Activated T-cell treated with anti-CD3 and anti-CD28 coated beads for 4 hours (primary cell): ENCODE data around the gene ZNF282.
A peak's percentile ranks its signal among the peaks of the same experiment; 100 is the strongest.

Source experiments
- DNase-seq: peaks from one replicate; pipeline ENCODE4 v3.0.0-alpha.2; 2020

The ZNF282 gene

DNA sequence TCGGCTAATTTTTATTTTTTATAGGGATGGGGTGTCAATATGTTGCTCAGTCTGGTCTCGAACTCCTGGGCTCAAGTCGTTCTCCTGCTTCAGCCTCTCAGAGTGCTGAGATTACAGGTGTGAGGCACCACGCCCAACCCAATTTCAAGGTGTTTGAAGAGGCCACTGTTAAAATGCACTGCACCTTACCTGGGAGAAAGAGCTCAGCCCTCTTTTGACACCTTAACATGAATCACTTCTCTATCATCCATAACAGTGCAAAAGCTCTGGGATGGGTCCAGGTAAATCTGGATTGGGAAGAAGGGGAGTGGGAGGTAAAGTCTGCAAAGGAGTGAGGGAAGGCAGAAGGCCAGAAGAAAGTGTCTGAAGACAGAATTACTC is 557 bp upstream of the ZNF282 start:
- no peak for DNase-seq

DNA sequence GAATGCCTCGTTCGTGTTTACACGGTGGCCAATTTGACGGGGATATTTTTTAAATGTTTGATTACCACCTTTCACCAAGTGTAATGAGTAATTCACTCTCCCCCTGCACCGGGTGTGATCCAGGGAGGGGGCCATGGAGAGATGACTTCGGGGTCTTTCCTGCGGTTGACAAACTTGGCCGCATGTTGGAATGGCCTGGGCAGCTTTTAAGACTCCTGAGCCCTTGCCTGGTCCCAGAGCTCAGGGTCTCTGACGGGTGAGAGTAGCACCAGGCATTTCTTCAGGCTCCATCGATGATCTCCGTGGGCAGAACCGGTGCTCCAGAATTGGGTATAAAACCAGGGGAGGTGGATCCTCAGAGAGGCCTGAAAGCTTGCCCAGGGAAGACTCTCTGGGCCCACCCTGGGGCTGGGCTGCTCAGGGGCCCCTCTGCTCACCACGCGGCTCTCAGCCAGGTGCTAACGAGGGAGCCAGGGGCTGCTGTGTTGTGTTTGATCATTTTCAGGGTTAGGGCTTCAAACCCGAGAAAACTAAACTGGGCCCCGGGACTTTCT is 882 bp downstream of the ZNF282 start:
- no peak for DNase-seq

DNA sequence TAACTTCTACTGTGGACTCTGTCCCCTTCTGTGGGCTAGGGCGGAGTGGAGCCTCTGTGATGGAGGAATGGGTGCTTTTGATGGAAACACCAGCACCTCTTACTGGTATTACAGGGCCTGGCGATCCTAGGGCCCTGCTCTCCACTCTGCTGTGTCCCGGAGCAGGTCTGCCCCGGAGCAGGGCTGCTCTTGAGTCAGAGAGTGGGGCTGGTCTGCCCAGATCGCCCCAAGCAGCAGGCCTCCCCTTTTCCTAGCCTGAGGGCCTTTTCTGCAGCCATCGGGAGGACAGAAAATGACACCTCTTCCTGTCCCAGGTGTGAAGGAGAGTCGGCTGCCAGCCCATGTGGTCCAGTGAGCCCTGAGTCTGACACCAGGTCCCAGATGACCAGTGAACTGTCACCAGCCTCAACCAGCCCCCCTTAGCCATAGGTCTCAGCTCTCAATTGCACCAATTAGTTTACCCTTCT is 1.4 kb downstream of the ZNF282 start:
- DNase-seq = no peak

DNA sequence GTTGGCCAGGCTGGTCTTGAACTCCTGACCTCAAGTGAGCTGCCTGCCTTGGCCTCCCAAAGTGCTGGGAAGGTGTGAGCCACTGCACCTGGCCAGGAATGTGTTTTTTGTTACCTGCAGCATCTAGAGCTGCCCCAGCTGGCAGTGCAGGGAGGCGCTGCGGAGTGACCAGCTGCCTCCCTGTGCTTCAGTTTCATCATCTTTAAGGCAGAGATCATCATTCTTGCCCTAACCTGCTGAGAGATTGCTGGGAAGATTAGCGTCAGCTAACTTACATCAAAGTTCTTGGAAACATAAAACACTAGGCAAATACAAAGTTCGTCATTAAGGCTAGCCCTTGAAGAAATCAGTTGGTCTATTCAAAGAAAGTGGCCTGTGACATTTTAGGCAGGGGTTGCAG is 2.3 kb downstream of the ZNF282 start:
- no peak for DNase-seq

DNA sequence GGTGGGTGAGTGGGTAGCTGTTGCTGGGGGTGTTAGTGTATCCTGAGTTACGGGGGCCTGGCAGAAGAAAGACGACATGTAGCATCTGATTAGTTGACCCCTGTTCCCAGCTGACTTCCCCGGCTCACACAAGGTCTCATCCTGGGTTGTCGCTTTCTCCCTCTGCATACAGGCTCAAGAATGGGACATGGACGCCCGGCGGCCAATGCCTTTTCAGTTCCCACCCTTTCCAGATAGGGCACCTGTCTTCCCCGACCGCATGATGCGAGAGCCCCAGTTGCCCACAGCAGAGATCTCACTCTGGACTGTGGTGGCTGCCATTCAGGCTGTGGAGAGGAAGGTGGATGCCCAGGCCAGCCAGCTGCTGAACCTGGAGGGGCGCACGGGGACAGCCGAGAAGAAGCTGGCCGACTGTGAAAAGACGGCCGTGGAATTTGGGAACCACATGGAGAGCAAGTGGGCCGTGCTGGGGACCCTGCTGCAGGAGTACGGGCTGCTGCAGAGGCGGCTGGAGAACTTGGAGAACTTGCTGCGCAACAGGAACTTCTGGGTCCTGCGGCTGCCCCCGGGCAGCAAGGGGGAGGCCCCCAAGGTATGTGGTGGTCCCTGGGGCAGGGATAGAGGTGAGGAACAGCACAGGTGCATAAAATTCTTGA is 2.9 kb downstream of the ZNF282 start:
- DNase-seq = no peak

DNA sequence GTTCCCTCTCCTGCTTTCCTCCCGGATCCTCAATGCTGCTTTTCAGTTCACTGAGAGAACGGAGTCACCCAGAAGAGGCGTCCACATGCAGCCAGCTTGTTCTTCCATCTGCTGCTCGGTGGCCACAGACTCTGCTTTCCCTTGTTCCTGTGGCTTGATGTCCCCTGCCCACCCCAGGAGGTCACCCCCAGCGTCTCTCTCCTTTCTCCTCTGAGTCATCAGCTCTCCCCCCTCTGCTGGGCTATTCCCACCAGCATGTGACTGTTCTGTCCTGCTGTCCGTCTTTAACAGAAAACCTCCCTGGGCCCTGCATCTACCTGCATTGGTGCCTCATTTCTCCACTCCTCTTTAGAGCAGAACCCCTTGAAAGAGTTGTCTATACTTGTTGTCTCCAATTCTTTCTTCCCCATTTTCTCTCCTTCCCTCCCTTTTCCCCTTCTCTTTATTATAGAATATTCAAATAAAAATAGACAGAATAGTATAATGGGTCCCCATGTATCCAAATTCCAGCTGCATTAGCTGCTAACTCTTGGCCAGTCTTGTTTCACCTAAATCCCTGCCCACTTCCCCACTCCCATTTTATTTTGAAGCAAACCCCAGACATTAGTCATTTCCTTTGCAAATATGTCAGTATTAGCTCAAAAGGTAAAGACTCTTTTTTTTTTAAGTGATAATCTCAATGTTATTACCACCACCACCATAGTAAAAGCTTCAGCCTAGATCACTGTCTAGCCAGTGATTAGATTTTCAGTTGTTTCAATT is 4.1 kb downstream of the ZNF282 start:
- no peak for DNase-seq

DNA sequence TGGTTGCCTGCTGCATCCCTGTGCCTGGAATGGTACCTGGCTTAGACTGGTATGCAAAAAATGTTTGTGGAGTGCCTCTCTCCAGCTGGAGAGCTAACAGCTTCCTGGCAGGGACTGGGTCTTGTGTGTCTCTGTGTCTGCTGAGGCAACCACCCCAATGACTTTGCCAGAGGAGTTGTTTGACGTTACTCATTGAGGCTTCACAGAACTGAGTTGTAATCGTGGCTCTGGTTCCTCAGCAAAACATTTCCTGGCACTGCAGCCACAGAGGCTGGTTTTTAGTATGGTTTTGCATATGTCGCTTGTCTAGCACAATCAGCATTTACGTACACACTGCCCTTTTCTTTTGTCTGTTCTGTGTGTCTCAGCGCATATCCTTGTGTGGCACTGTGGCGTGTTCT is 7.5 kb downstream of the ZNF282 start:
- DNase-seq = no peak

DNA sequence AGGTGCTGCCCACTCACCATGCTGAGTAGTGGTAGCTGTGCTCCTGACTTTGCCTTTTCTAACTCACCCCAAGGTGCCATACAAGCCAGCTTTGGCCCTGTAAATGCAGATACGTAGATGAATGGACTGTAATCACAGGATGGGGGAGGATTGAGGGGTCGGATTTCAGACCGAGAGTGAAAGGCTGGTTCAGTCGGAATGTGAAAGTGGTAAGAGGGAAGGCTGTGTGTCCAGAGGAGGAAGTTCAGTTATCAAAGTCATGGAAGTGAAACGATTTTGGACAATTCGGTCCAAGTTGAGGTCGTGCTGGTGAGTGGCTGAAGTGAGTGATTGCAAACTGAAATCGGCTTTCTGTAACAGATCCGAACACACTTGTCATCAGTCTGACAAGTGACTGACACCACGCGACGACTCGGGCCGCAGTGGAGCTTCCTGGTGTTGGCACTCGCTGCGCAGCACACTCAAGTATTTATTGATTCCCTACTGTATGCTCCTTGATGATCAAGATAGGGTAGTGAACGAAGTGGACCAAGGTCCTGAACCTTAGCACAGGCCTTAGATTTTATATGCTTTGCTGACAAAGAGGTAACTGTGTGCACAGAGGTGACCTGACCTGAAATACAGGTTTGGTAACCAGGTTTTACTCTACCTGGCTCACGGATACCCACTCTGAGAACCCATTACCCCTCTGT is 10.5 kb downstream of the ZNF282 start:
- DNase-seq = no peak

DNA sequence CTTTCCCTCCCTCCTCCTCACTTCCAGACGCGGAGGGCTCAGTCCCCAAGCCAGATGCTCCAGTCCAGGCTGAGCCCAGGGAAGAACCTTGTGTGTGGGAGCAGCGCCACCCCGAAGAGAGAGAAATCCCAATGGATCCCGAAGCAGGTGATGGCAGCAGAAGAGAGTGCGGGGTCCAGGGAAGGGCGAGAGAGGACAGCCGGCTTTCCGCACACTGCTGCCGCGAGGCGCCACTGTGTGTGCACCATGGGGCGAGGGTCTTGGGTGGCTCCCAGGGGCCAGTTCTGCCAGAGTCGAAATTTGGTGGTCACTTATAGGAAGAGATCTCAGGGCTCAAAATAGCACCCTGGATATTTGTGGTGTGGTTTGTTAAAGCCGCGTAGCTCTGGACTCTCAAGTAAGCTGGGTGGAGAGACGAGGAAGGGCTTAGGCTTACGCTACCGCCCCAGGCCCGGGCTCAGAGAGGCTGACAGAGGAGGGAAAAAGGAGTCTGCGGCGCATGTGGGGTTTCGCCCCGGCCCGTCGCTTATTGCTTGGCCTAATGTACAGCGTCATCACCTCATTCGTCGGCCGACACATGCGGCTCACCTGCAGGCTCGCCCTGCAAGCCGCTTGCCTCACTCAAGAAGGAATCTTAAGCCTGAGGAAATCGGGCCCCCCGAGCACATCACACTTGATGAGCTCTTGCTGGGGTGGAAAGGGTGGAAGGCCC is 12.1 kb downstream of the ZNF282 start:
- no peak for DNase-seq

DNA sequence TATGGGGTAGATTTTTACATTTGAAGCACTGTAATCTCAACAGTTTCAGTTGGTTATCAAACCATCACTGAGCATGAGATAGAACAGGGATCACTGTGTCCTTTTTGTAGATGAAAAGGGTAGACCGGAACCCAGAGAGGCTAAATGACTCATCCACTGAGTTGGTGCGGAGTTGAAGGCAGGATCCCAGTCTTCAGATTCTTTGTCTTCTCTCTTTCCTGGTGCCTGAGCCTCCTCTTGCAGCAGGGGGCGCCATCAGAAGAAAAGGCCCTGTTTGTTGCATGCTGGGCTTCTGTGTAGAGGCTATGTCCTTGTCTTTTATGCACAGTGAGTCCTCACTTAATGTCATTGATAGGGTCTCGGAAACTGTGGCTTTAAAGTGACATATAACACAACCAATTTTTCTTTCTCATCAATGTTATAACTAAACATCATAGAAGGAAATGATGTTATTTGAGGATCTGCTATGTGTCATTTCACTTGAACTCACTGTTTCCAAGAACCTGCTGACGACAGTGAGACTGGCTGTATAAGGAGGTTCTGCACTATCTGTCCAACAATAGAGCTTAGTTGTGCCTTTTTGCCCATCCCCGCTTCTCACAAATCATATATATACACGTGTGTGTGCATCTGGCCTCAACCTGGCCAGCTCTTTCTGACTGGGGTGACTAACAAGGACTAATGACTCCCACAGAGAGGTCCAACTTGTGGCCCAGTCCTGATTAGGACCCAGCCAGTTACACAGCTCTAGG is 14.3 kb downstream of the ZNF282 start:
- DNase-seq = peak; percentile 65

DNA sequence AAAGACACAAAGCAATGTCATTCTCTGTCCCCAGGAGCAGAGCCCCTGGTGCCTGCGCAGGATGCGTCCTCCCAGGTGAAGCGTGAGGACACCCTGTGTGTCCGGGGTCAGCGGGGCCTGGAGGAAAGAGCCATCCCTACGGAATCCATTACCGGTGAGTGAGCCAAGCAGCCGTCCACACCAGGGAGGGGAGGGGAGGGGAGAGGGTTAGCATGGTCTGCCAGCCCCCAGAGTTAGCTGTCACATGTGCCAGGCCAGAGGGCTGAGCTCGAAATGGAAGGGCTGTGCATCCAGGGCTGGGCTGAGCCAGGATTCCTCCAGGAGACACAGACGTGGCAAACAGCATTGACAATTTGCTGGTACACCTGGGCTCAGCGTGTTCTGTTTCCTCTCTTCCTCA is 15.2 kb downstream of the ZNF282 start:
- DNase-seq = no peak

DNA sequence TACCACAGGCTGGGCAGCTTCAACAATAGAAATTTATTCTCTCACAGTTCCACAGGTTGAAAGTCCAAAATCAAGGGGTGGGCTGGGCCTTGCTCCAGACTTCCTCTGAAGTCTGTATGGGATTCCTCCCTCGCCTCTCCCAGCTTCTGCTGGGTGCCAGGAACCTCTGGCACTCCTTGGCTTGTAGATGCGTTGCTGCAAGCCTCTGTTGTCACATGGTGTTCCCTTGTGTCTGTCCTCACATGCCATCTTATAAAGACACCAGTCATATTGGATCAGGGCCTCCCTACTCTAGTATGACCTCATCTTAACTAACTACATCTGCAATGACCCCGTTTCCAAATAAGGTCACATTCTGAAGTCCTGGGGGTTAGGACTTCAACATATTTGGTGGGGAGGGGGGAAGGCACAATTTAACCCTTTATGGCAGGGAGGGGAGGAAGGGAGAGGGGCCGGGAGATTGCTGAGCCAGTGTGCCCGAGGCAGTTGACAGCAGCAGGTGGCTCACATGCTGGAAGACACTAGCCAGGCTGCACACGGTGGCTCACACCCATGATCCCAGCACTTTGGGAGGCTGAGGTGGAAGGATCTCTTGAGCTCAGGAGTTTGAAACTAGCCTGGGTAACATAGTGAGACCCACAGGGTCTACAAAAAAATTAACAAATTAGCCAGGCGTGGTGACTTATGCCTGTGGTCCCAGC is 18.8 kb downstream of the ZNF282 start:
- DNase-seq = no peak

DNA sequence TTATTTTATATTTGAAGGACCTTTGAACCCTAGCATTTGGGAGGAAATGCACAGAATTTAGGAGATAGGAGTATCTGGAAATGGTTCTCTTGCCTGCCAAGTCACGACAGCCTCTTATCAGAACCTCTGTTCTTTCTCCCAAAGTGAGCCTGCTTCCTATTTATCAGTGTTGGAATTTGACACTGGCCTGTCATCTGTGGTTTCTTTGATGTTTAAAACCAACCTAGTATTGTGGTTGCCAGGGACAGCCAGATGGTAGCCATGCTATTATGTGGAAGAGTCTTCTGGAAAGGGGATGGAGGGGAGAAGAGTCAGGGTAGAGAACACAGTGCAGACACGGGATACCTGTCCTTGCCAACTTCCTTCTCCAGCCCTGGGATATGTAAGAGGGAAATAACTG is 21.1 kb downstream of the ZNF282 start:
- no peak for DNase-seq

DNA sequence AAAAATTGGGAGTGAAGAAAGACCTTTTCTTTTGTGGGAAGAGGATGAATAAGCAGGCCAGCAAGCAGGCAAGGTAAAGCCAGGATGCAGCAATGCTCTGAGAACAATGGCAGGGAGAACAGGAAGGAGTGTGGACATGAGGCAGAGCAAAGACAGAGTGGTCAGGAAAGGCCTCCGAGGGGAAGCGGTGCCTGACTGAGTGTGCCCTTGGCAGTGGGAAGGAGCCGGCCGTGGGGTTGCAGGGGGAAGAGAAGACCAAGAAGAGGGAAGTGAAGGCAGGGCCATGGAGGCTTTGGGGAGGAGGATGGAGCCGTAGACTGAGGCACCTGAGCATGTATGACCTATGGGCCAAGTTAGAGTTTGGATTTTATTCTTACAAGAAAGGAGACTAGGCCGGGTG is 22.2 kb downstream of the ZNF282 start:
- DNase-seq = no peak

DNA sequence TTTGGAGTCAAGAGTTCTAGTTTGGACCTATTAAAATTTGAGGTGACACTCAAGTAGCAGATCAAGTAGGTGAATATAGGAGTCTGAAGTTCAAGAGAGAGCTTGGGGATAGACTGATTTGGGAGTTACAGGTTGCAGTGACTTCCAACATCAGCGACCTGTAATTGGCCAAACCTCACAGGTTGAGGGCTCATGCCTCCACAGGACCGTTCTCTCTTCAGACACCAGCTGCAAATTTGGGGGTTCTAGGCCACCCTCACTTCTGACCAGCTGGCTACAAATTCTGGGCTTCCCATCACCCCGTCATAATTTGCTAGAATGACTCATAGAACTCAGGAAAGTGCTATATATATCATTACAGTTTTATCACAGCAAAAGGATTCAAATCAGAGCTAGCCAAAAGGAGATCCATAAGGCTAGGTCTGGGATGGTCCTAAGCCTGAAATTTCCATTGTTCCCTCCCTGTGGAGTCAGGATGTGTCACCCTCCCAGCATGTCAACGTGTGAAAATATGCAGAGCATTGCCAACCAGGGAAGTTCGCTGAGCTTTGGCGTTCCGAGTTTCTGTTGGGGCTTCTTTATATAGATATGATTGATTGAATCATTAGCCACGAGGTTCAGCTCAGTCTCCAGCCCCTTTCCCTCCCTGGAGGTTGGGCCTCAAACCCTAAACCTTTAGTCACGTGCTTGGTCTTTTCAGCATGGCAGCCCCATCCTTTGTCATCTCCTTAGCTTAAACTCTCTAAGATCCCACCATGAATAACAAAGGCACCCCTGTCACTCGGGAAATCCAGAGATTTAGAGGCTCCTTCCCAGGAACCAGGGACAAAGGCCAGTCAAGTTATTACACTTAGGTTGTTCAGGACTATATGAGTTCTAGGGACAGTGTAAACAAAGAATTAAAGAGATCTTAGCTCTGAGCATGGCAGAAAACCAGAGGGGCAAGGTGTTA is 23.4 kb downstream of the ZNF282 start:
- DNase-seq = no peak

DNA sequence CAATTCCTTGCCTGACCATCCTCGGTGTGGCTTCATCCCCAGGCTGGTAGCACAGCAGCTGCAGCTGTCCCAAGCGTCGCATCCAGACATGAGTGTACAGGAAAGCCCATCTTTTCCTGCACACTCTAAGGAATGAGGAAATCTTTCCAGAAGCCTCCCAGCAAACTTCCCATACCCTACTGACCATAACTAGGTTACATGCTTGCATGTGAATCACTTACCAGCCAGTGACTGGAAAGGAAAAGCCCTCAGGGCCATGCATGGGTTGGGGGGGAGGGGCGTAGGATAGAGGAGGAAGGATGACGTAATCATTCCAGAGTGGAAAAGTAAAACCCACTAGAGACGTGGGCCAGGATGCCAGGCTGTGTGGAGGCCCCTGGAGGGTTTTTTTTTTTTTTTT is 25.2 kb downstream of the ZNF282 start:
- DNase-seq = no peak

DNA sequence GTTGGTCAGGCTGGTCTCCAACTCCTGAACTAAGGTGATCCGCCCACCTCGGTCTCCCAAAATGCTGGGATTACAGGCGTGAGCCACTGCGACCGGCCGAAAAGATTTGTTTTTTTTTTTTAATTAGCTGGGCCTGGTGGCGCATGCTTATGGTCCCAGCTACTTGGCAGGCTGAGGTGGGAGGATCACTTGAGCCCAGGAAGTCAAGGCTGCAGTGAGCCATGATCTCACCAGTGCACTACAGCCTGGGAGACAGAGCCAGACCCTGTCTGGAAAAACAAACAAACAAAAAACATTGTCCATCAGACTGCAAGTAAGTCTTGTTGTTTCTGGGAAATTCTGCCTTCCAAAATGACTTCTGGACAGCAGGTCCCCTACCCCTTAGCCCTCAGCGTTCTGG is 27.8 kb downstream of the ZNF282 start:
- DNase-seq = no peak

DNA sequence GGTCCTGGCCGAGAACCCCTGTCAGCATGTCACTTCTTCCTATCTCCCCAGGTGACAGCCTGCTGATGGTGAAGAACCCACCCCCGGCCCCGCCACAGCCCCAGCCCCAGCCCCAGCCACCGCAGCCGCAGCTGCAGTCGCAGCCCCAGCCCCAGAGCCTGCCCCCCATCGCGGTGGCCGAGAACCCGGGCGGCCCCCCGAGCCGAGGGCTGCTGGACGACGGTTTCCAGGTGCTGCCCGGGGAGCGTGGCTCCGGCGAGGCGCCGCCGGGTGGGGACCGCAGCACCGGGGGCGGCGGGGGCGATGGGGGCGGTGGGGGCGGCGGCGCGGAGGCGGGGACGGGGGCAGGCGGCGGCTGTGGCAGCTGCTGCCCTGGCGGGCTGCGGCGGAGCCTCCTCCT is 28.4 kb downstream of the ZNF282 start:
- no peak for DNase-seq

DNA sequence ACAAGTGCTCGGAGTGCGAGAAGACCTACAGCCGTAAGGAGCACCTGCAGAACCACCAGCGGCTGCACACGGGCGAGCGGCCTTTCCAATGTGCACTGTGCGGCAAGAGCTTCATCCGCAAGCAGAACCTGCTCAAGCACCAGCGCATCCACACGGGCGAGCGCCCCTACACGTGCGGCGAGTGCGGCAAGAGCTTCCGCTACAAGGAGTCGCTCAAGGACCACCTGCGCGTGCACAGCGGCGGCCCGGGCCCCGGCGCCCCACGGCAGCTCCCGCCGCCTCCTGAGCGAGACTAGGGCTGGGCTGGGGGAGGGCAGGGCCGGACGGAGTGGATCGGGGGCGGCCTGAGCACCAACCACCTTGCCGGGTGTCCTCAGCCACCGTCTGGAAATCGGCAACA is 29.0 kb downstream of the ZNF282 start:
- no peak for DNase-seq

DNA sequence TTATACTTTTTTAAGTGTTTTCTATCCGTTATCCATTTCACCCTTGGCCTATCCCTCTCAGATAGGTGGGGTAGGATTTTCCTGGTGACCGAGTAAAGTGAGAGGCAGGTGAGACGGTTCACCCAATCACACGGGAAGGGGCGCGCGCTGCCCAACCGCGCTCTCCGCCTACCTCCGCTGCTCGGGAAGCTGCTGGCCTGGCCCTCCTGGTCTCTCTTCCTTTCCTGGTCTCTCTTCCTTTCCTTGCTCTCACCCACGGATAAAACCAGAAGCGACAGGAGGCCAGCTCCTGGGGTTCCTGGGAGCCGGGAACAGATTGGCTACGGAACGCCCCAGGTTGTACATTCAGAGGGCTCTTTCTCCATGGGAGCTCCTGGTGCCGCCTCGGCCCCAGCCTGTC is 29.8 kb downstream of the ZNF282 start:
- no peak for DNase-seq

DNA sequence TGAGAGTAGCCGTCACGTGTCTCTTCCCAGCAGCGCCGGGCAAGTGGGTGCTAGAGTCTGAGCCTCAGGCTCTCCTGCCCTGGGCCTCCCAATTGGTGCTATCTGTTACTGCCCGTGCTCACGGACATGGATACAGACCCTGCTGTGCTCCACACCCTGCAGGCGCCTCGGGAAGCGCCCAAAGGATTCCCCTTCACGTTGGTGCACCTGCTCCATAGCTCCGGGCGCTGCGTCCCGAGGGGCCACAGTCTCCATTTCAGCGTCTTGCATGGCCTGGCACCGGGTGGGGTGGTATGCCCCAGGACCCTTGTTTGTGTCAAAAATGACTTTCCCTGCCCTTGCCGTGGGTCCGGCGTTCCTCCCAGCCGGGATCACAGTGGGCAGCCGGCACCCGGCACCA is 30.3 kb downstream of the ZNF282 start:
- DNase-seq = no peak
